Measurements from ENCODE around the gene GDPD3.

Gene GDPD3

DNA sequence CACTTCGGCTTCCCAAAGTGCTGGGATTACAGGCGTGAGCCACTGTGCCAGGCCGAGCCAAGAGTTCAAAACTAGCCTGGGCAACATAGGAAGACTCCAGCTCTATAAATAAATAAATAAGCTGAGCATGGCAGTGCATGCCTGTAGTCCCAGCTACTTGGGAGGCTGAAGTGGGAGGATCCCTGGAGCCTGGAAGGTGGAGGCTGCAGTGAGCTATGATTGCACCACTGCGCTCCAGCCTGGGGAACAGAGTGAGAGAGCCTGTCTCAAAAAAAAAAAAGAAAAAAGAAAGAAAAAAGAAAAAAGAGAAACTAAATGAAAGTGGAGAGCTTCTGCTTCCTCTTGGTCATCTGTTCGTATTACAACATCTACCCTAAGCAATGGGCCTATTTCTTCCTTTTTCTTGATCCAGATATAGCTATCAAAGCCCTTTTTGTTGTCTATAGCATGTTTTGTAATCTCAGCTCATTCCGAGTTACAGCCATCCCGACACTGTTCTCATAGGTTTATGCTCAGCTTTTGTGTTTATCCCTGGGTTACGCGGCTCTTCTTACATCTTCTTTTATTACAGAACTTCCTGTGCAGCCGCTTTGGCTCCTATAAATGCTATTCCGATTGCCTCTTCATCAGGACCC is 23.8 kb upstream of the GDPD3 start:
- no peak for DNase-seq
- no peaks in the 10 kb centered on the region for H3K36me3 ChIP-seq (ENCODE audit: insufficient read depth, low read length)
- H3K4me2 ChIP-seq (ENCODE audit: insufficient read depth, low read length): no peak overlapping the region
- no peak overlapping the region for H3K9ac ChIP-seq (ENCODE audit: low read depth, low read length)
- no peak for ATAC-seq (ENCODE audit: insufficient read depth, low read depth)
- H3K27ac ChIP-seq (ENCODE audit: low read length): no peak overlapping the region
- peaks cover 14% of the 10 kb centered on the region for H3K4me1 ChIP-seq (ENCODE audit: insufficient read depth, low read length)
- no peaks in the 10 kb centered on the region for H3K79me2 ChIP-seq (ENCODE audit: insufficient read depth, low read length)
- H3K27me3 ChIP-seq (ENCODE audit: insufficient read depth, low read length, poor library complexity): no peaks in the 10 kb centered on the region
- TF ChIP-seq, protein P1, sequence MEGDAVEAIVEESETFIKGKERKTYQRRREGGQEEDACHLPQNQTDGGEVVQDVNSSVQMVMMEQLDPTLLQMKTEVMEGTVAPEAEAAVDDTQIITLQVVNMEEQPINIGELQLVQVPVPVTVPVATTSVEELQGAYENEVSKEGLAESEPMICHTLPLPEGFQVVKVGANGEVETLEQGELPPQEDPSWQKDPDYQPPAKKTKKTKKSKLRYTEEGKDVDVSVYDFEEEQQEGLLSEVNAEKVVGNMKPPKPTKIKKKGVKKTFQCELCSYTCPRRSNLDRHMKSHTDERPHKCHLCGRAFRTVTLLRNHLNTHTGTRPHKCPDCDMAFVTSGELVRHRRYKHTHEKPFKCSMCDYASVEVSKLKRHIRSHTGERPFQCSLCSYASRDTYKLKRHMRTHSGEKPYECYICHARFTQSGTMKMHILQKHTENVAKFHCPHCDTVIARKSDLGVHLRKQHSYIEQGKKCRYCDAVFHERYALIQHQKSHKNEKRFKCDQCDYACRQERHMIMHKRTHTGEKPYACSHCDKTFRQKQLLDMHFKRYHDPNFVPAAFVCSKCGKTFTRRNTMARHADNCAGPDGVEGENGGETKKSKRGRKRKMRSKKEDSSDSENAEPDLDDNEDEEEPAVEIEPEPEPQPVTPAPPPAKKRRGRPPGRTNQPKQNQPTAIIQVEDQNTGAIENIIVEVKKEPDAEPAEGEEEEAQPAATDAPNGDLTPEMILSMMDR (IDR thresholded peaks at IDR 0.05; ENCODE audit: borderline replicate concordance, extremely low read depth, low read length, poor library complexity, severe bottlenecking): no peak
- no peak for TF ChIP-seq EZH2 (IDR thresholded peaks at IDR 0.05; ENCODE audit: borderline replicate concordance, low read depth, low read length, severe bottlenecking)
- no peak overlapping the region for H2AFZ ChIP-seq (ENCODE audit: low read depth, low read length)
- H4K20me1 ChIP-seq (ENCODE audit: insufficient read depth, low read length): no peaks in the 10 kb centered on the region
- H3K4me3 ChIP-seq (ENCODE audit: low read depth in 1 of 2, low read length in 2 of 2): no peak overlapping the region
- H3K9me3 ChIP-seq (ENCODE audit: insufficient read depth, low read length, severe bottlenecking): no peaks in the 10 kb centered on the region

DNA sequence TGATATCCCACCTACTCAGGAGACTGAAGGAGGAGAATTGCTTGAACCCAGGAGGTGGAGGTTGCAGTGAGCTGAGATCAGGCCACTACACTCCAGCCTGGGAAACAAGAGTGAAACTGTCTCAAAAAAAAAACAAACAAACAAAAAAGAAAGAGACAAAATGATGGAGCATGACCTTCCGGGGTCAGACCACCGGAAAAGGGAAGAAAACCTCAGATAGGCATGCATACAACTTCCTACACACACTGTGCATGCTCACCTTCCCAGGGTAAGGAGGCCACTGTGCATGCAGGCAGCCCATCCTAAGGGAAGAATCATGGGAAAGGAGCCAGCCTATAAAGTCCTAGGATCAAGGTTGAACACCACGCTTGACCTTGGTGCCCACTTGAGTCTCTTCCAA is 19.3 kb upstream of the GDPD3 start:
- TF ChIP-seq EZH2 (IDR thresholded peaks at IDR 0.05; ENCODE audit: borderline replicate concordance, low read depth, low read length, severe bottlenecking): no peak
- TF ChIP-seq, protein P1 (IDR thresholded peaks at IDR 0.05; ENCODE audit: borderline replicate concordance, extremely low read depth, low read length, poor library complexity, severe bottlenecking): no peak
- no peak overlapping the region for H3K9ac ChIP-seq (ENCODE audit: low read depth, low read length)
- no peaks in the 10 kb centered on the region for H3K79me2 ChIP-seq (ENCODE audit: insufficient read depth, low read length)
- no peak overlapping the region for H2AFZ ChIP-seq (ENCODE audit: low read depth, low read length)
- no peaks in the 10 kb centered on the region for H3K36me3 ChIP-seq (ENCODE audit: insufficient read depth, low read length)
- no peaks in the 10 kb centered on the region for H3K27me3 ChIP-seq (ENCODE audit: insufficient read depth, low read length, poor library complexity)
- no peak overlapping the region for H3K4me2 ChIP-seq (ENCODE audit: insufficient read depth, low read length)
- no peak overlapping the region for H3K4me3 ChIP-seq (ENCODE audit: low read depth in 1 of 2, low read length in 2 of 2)
- no peak for DNase-seq
- H4K20me1 ChIP-seq (ENCODE audit: insufficient read depth, low read length): no peaks in the 10 kb centered on the region
- peaks cover 34% of the 10 kb centered on the region for H3K4me1 ChIP-seq (ENCODE audit: insufficient read depth, low read length)
- no peak for ATAC-seq (ENCODE audit: insufficient read depth, low read depth)
- H3K9me3 ChIP-seq (ENCODE audit: insufficient read depth, low read length, severe bottlenecking): no peaks in the 10 kb centered on the region
- H3K27ac ChIP-seq (ENCODE audit: low read length): peak overlapping the region; percentile 67

DNA sequence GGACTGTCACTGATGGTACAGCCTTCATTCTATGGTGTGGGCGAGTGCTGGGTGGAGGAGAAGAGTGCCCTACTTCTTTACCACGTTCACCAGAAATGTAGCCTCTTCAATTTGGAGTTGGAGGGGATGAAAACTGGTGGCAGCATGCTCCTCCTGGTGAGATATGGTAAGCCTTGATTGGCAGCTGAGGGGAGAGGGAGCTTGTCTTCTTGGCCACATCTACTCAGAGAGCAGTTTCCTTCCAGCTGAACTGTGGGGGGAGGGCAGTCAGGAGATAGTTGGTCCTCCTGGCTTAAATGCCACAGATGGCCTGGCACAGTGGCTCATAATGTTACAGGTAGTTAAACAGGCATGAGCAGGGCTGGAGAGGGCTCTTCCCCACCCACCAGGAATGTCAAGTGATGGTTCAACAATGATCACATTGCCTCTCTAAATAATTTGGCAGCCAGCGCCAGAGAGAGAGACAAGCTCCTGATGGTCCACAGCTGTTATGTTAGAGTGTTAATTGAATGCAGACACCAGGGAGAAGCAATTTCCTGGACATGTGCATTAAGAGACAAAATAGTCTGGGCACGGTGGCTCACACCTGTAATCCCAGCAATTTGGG is 18.6 kb upstream of the GDPD3 start:
- Histone ChIP-seq H3K27me3 (ENCODE audit: insufficient read depth, low read length, poor library complexity) (no peaks in the 10 kb centered on the region), H3K79me2 (ENCODE audit: insufficient read depth, low read length) (no peaks in the 10 kb centered on the region), H3K9ac (ENCODE audit: low read depth, low read length) (no peak overlapping the region), H3K36me3 (ENCODE audit: insufficient read depth, low read length) (no peaks in the 10 kb centered on the region), H3K9me3 (ENCODE audit: insufficient read depth, low read length, severe bottlenecking) (no peaks in the 10 kb centered on the region), H2AFZ (ENCODE audit: low read depth, low read length) (0 out of 2 replicates have a peak overlapping the region, but pooled peaks have one; percentile 20), H3K27ac (ENCODE audit: low read length) (peak overlapping the region; percentile 67), H3K4me1 (ENCODE audit: insufficient read depth, low read length) (peaks cover 34% of the 10 kb centered on the region), H3K4me2 (ENCODE audit: insufficient read depth, low read length) (peak overlapping the region; percentile 15; the same call in 1 of the 2 replicates), H4K20me1 (ENCODE audit: insufficient read depth, low read length) (no peaks in the 10 kb centered on the region), H3K4me3 (ENCODE audit: low read depth in 1 of 2, low read length in 2 of 2) (no peak overlapping the region; a peak in 1 of 4 replicates)
- no peak for TF ChIP-seq EZH2 (IDR thresholded peaks at IDR 0.05; ENCODE audit: borderline replicate concordance, low read depth, low read length, severe bottlenecking)
- TF ChIP-seq, protein P1 (IDR thresholded peaks at IDR 0.05; ENCODE audit: borderline replicate concordance, extremely low read depth, low read length, poor library complexity, severe bottlenecking): no peak
- DNase-seq: no peak
- ATAC-seq (ENCODE audit: insufficient read depth, low read depth): no peak

Data from DND-41 (cell line).